BJ (cell line): ENCODE measurements around the gene ENDOU. TPM values are rescaled to one million over a fixed set of nuclear protein-coding genes. Genes with fewer than 3 reads are reported as not detected.

Experiments used
- CTCF ChIA-PET: fragments of 350-600 bp; formaldehyde crosslinking; extraction: SDS; loops from one replicate; lab custom pipeline; 2021; ENCODE audit warnings: antibody characterized with exemption, inconsistent platforms; lab: Yijun Ruan, JAX
- POLR2A ChIA-PET: fragments of 300-600 bp; sonication (Branson Sonifier 250); formaldehyde crosslinking; extraction: SDS; loops from one replicate; lab custom pipeline; 2021; ENCODE audit warnings: antibody characterized with exemption; lab: Charles Lee
- DNase-seq: peaks from one replicate; pipeline ENCODE4 v3.0.0-alpha.2; 2011; ENCODE audit warnings: low read depth
- H3K27me3 ChIP-seq: 2 replicates; pipeline ENCODE4 v1.6.0; 2011; ENCODE audit warnings: low read length; ENCODE audit not compliant: control insufficient read depth, insufficient read depth
- H3K36me3 ChIP-seq: 2 replicates; pipeline ENCODE4 v1.5.1; 2011; ENCODE audit warnings: low read length; ENCODE audit not compliant: control insufficient read depth, insufficient read depth
- H3K4me3 ChIP-seq: 2 replicates; pipeline ENCODE4 v1.5.1; 2011; ENCODE audit warnings: low read depth, mild to moderate bottlenecking, control low read depth, low read length
- CTCF ChIP-seq: IDR thresholded peaks from 2 replicates; pipeline ENCODE4 v1.5.1; 2011; ENCODE audit warnings: low read depth, mild to moderate bottlenecking, control low read depth, inconsistent platforms, low read length, moderate library complexity; ENCODE audit not compliant: insufficient read depth
- polyA plus RNA-seq: library from polyadenylated mRNA; depleted of rRNA; stranded (reverse); fragments of >200 nt; gene quantifications from 2 replicates; pipeline ENCODE4 v1.2.3, GENCODE V29; 2011

ENDOU gene
- polyA plus RNA-seq, 1 experiment = not detected

GRCh38 chr12:47714826-47715386, 10.4 kb downstream of the ENDOU start:
- H3K36me3 ChIP-seq = no peaks in the 10 kb centered on the region
- ChIA-PET POLR2A (interaction anchor here (0.7 kb wide), 1 partner anchor 480 kb away, joined by 3 read pairs; no protein-coding TSS in a partner anchor), CTCF (interaction anchor here (0.6 to 20.1 kb wide), 22 partner anchors 8 to 458 kb away, joined by 3 to 387 read pairs (median 6); partner anchors contain the start of genes ENDOU, RAPGEF3, RPAP3 and SLC48A1)
- no peak overlapping the region for H3K4me3 ChIP-seq
- no peaks in the 10 kb centered on the region for H3K27me3 ChIP-seq
- TF ChIP-seq CTCF = no peak
- no peak for DNase-seq

- ChIA-PET CTCF (interaction anchor here (1.0 to 20.1 kb wide), 3 partner anchors 62 to 127 kb away, joined by 3 to 387 read pairs (median 6); partner anchors contain the start of gene SLC48A1), POLR2A (no interaction called here)
- no peaks in the 10 kb centered on the region for H3K27me3 ChIP-seq
- H3K4me3 ChIP-seq = no peak overlapping the region
- no peaks in the 10 kb centered on the region for H3K36me3 ChIP-seq
- DNase-seq = no peak
- TF ChIP-seq CTCF = no peak
Measured at GRCh38 chr12:47712171-47712570, 13.1 kb downstream of the ENDOU start.

GRCh38 chr12:47711448-47711847, 13.8 kb downstream of the ENDOU start:
- DNase-seq = no peak
- ChIA-PET CTCF (interaction anchor here (1.0 to 1.4 kb wide), 4 partner anchors 68 to 238 kb away, joined by 3 to 6 read pairs (median 4); no protein-coding TSS in a partner anchor), POLR2A (interaction anchor here (0.6 kb wide), 1 partner anchor 103 kb away, joined by 3 read pairs; no protein-coding TSS in a partner anchor)
- no peak overlapping the region for H3K4me3 ChIP-seq
- no peaks in the 10 kb centered on the region for H3K36me3 ChIP-seq
- H3K27me3 ChIP-seq = no peaks in the 10 kb centered on the region
- no peak for TF ChIP-seq CTCF

- H3K4me3 ChIP-seq = no peak overlapping the region
- TF ChIP-seq CTCF = no peak
- ChIA-PET POLR2A (no interaction called here), CTCF (interaction anchor here (1.3 to 2.1 kb wide), 4 partner anchors 31 to 239 kb away, joined by 3 to 8 read pairs (median 6); no protein-coding TSS in a partner anchor)
- no peaks in the 10 kb centered on the region for H3K27me3 ChIP-seq
- H3K36me3 ChIP-seq = no peaks in the 10 kb centered on the region
- DNase-seq = no peak
Measured at GRCh38 chr12:47710278-47710677, 15.0 kb downstream of the ENDOU start.

GRCh38 chr12:47709671-47710070, 15.6 kb downstream of the ENDOU start:
- H3K27me3 ChIP-seq = no peaks in the 10 kb centered on the region
- POLR2A ChIA-PET = no interaction called here
- CTCF ChIA-PET = interaction anchor here (1.3 to 2.1 kb wide), 3 partner anchors 32 to 240 kb away, joined by 3 to 8 read pairs (median 5); no protein-coding TSS in a partner anchor
- H3K4me3 ChIP-seq = no peak overlapping the region
- no peak for TF ChIP-seq CTCF
- no peaks in the 10 kb centered on the region for H3K36me3 ChIP-seq
- no peak for DNase-seq
